Limb (tissue), 2 donors: ENCODE results near the gene MUC22.
"Not testable (repeated sequence)": the region's sequence is repeated elsewhere in the genome, so short reads cannot be mapped to it uniquely, and the experiment has no call there.

Experiments
- DNase-seq, 2 donors: peaks; one replicate each; pipeline ENCODE4 v3.0.0-alpha.2; 2016; ENCODE audit errors: extremely low spot score in 2 of 2

MUC22 gene

GRCh38 chr6:30997301-30997700 lies 13.0 kb upstream of the MUC22 start:
- DNase-seq: no peak

- DNase-seq: no peak
Measured at GRCh38 chr6:30998785-30999184, 11.5 kb upstream of the MUC22 start.

- not testable (repeated sequence) for DNase-seq
Measured at GRCh38 chr6:31000067-31000860, 10.0 kb upstream of the MUC22 start.

- DNase-seq: no peak
Measured at GRCh38 chr6:31001281-31001888, 8.9 kb upstream of the MUC22 start.

GRCh38 chr6:31002471-31002870 lies 7.8 kb upstream of the MUC22 start:
- DNase-seq: no peak

GRCh38 chr6:31004794-31005193 lies 5.5 kb upstream of the MUC22 start:
- no peak for DNase-seq

- DNase-seq: no peak
Measured at GRCh38 chr6:31005249-31006020, 4.8 kb upstream of the MUC22 start.

GRCh38 chr6:31007694-31008093 lies 2.6 kb upstream of the MUC22 start:
- peak in 1 of 2 donors; percentile 14 for DNase-seq

GRCh38 chr6:31008165-31008564 lies 2.1 kb upstream of the MUC22 start:
- no peak for DNase-seq

- no peak for DNase-seq
Measured at GRCh38 chr6:31009731-31010130, 543 bp upstream of the MUC22 start.

- DNase-seq: no peak
Measured at GRCh38 chr6:31011153-31011552, 879 bp downstream of the MUC22 start.

- no peak for DNase-seq
Measured at GRCh38 chr6:31016659-31017299, 6.5 kb downstream of the MUC22 start.

- DNase-seq: not testable (repeated sequence)
Measured at GRCh38 chr6:31017436-31017835, 7.2 kb downstream of the MUC22 start.

- DNase-seq: no peak
Measured at GRCh38 chr6:31020057-31020456, 9.8 kb downstream of the MUC22 start.

- DNase-seq: not testable (repeated sequence)
Measured at GRCh38 chr6:31020631-31021255, 10.5 kb downstream of the MUC22 start.

GRCh38 chr6:31021705-31022531 lies 11.6 kb downstream of the MUC22 start:
- DNase-seq: not testable (repeated sequence)

GRCh38 chr6:31025595-31025994 lies 15.3 kb downstream of the MUC22 start:
- no peak for DNase-seq

- DNase-seq: no peak
Measured at GRCh38 chr6:31031095-31031494, 20.8 kb downstream of the MUC22 start.

GRCh38 chr6:31033075-31033474 lies 22.8 kb downstream of the MUC22 start:
- DNase-seq: no peak

- DNase-seq: no peak
Measured at GRCh38 chr6:31035862-31036497, 25.7 kb downstream of the MUC22 start.
